Measurements from ENCODE around the gene COLEC12. TPM values are rescaled to one million over a fixed set of nuclear protein-coding genes. Genes with fewer than 3 reads are reported as not detected.

COLEC12 gene
- total RNA-seq, 2 experiments from 2014 or later: not detected

DNA sequence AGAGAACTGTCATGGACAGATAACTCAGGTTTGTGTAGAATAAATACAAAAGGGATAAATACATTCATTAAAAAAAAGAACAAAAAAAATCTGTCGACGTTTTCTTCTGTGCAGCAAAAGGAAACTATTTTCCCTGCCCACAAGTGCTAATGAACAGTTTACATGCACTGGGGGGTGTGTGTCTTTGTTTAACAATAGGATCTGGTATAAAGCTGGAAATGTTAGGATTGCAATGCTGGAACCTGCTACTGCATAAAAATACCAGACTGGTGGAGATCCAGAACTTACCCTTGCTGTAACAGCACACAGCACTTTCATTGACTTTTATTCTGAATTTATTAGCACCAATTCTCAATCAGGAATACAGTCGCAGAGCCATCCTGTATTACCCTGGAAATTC, 148.1 kb downstream of the COLEC12 start:
- ATAC-seq (ENCODE audit: poor library complexity) (no peak), DNase-seq (no peak)
- Histone ChIP-seq H3K9me3 (ENCODE audit: control insufficient read depth in 1 of 2, insufficient read depth in 1 of 2, low read length in 2 of 2) (no peaks in the 10 kb centered on the region), H3K4me1 (ENCODE audit: insufficient read depth, low read length) (no peaks in the 10 kb centered on the region), H3K4me3 (ENCODE audit: low read length) (no peak overlapping the region), H3K27ac (ENCODE audit: low read depth in 1 of 2, low read length in 2 of 2) (no peak overlapping the region), H3K36me3 (ENCODE audit: insufficient read depth, low read length) (no peaks in the 10 kb centered on the region), H3K27me3 (ENCODE audit: control insufficient read depth in 1 of 2, insufficient read depth in 2 of 2, low read length in 2 of 2) (peaks cover 0 to 4% of the 10 kb centered on the region in 2 experiments)
- Mint-ChIP-seq H3K27ac (no peak overlapping the region), H3K36me3 (ENCODE audit: low read depth) (no peaks in the 10 kb centered on the region), H3K27me3 (peaks cover 27% of the 10 kb centered on the region), H3K9me3 (no peaks in the 10 kb centered on the region), H3K4me1 (ENCODE audit: low read depth) (no peaks in the 10 kb centered on the region), H3K4me3 (no peak overlapping the region)
- ChIA-PET POLR2A (no interaction called here), CTCF (no interaction called here)
- intact Hi-C loops (cut with DNase I, micrococcal nuclease): no loop called here
- TF ChIP-seq, protein P1, sequence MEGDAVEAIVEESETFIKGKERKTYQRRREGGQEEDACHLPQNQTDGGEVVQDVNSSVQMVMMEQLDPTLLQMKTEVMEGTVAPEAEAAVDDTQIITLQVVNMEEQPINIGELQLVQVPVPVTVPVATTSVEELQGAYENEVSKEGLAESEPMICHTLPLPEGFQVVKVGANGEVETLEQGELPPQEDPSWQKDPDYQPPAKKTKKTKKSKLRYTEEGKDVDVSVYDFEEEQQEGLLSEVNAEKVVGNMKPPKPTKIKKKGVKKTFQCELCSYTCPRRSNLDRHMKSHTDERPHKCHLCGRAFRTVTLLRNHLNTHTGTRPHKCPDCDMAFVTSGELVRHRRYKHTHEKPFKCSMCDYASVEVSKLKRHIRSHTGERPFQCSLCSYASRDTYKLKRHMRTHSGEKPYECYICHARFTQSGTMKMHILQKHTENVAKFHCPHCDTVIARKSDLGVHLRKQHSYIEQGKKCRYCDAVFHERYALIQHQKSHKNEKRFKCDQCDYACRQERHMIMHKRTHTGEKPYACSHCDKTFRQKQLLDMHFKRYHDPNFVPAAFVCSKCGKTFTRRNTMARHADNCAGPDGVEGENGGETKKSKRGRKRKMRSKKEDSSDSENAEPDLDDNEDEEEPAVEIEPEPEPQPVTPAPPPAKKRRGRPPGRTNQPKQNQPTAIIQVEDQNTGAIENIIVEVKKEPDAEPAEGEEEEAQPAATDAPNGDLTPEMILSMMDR (IDR thresholded peaks at IDR 0.05): no peak

- Mint-ChIP-seq H3K27ac (no peak overlapping the region), H3K36me3 (ENCODE audit: low read depth) (no peaks in the 10 kb centered on the region), H3K4me1 (ENCODE audit: low read depth) (no peaks in the 10 kb centered on the region), H3K9me3 (no peaks in the 10 kb centered on the region), H3K27me3 (peaks cover 27% of the 10 kb centered on the region), H3K4me3 (no peak overlapping the region)
- POLR2A ChIA-PET: no interaction called here
- TF ChIP-seq, protein P1 (IDR thresholded peaks at IDR 0.05): no peak
- Histone ChIP-seq H3K4me3 (ENCODE audit: low read length) (no peak overlapping the region), H3K9me3 (ENCODE audit: control insufficient read depth in 1 of 2, insufficient read depth in 1 of 2, low read length in 2 of 2) (no peaks in the 10 kb centered on the region), H3K27ac (ENCODE audit: low read depth in 1 of 2, low read length in 2 of 2) (no peak overlapping the region), H3K36me3 (ENCODE audit: insufficient read depth, low read length) (no peaks in the 10 kb centered on the region), H3K27me3 (ENCODE audit: control insufficient read depth in 1 of 2, insufficient read depth in 2 of 2, low read length in 2 of 2) (peaks cover 0 to 4% of the 10 kb centered on the region in 2 experiments), H3K4me1 (ENCODE audit: insufficient read depth, low read length) (no peaks in the 10 kb centered on the region)
- CTCF ChIA-PET: no interaction called here
- no peak for DNase-seq
- intact Hi-C loops (cut with DNase I, micrococcal nuclease): no loop called here
- no peak for ATAC-seq (ENCODE audit: poor library complexity)
These were observed 149.4 kb downstream of the COLEC12 start for GRCh38 chr18:350953-351572.

- ATAC-seq (ENCODE audit: poor library complexity) (no peak), DNase-seq (no peak)
- Histone ChIP-seq H3K36me3 (ENCODE audit: insufficient read depth, low read length) (no peaks in the 10 kb centered on the region), H3K9me3 (ENCODE audit: control insufficient read depth in 1 of 2, insufficient read depth in 1 of 2, low read length in 2 of 2) (no peaks in the 10 kb centered on the region), H3K4me1 (ENCODE audit: insufficient read depth, low read length) (no peaks in the 10 kb centered on the region), H3K4me3 (ENCODE audit: low read length) (no peak overlapping the region), H3K27ac (ENCODE audit: low read depth in 1 of 2, low read length in 2 of 2) (no peak overlapping the region), H3K27me3 (ENCODE audit: control insufficient read depth in 1 of 2, insufficient read depth in 2 of 2, low read length in 2 of 2) (no peaks in the 10 kb centered on the region)
- TF ChIP-seq, protein P1 (IDR thresholded peaks at IDR 0.05): no peak
- Mint-ChIP-seq H3K4me1 (ENCODE audit: low read depth) (no peaks in the 10 kb centered on the region), H3K36me3 (ENCODE audit: low read depth) (no peaks in the 10 kb centered on the region), H3K4me3 (no peak overlapping the region), H3K27ac (no peak overlapping the region), H3K9me3 (no peaks in the 10 kb centered on the region), H3K27me3 (peaks cover 20% of the 10 kb centered on the region)
- POLR2A ChIA-PET: no interaction called here
- intact Hi-C loops (cut with DNase I, micrococcal nuclease): no loop called here
- CTCF ChIA-PET: no interaction called here
These were observed 153.9 kb downstream of the COLEC12 start for GRCh38 chr18:346600-346999.

All from CD4-positive, alpha-beta T cell (primary cell).